Astrocyte (in vitro differentiated cells and primary cell): ENCODE measurements around the gene RGS8. TPM values are rescaled to one million over a fixed set of nuclear protein-coding genes. Genes with fewer than 3 reads are reported as not detected.

Experiments
- DNase-seq: peaks from one replicate; pipeline ENCODE4 v3.0.0-alpha.2; 2010; ENCODE audit warnings: low read depth
- FAIRE-seq: peaks from 2 replicates; lab custom pipeline; 2011; peaks lifted over from hg19 to GRCh38; lab: Jason Lieb, UNC
- H2AFZ ChIP-seq: 2 replicates; pipeline ENCODE4 v1.6.0; 2012; ENCODE audit warnings: low read depth, low read length, inconsistent platforms
- H3K27ac ChIP-seq: 2 replicates; pipeline ENCODE4 v1.5.1; 2011; ENCODE audit warnings: low read depth, low read length, inconsistent platforms
- H3K27me3 ChIP-seq: 2 replicates; pipeline ENCODE4 v1.6.0; 2011; ENCODE audit warnings: low read length, inconsistent platforms; ENCODE audit not compliant: insufficient read depth
- H3K36me3 ChIP-seq: 2 replicates; pipeline ENCODE4 v1.5.1; 2011; ENCODE audit warnings: low read length, inconsistent platforms; ENCODE audit not compliant: insufficient read depth
- H3K4me1 ChIP-seq: 2 replicates; pipeline ENCODE4 v1.5.1; 2011; ENCODE audit warnings: low read length, inconsistent platforms; ENCODE audit not compliant: insufficient read depth
- H3K4me2 ChIP-seq: 2 replicates; pipeline ENCODE4 v1.6.0; 2012; ENCODE audit warnings: low read length, inconsistent platforms
- H3K4me3 ChIP-seq: 2 replicates; pipeline ENCODE4 v1.5.1; 2011; ENCODE audit warnings: low read depth, mild to moderate bottlenecking, low read length, inconsistent platforms; ENCODE audit not compliant: insufficient read depth
- H3K79me2 ChIP-seq: 2 replicates; pipeline ENCODE4 v1.6.0; 2012; ENCODE audit warnings: mild to moderate bottlenecking, low read length, inconsistent platforms; ENCODE audit not compliant: insufficient read depth
- H3K9ac ChIP-seq: 2 replicates; pipeline ENCODE4 v1.6.0; 2012; ENCODE audit warnings: mild to moderate bottlenecking, low read length, inconsistent platforms
- H3K9me3 ChIP-seq: 2 replicates; pipeline ENCODE4 v1.5.1; 2012; ENCODE audit warnings: low read depth, mild to moderate bottlenecking, low read length, inconsistent platforms; ENCODE audit not compliant: insufficient read depth
- H4K20me1 ChIP-seq: 2 replicates; pipeline ENCODE4 v1.6.0; 2012; ENCODE audit warnings: low read length, inconsistent platforms; ENCODE audit not compliant: insufficient read depth
- H3K27ac Mint-ChIP-seq: one replicate; pipeline ENCODE4 v1.8.0; 2021; ENCODE audit warnings: mild to moderate bottlenecking, mixed read lengths; ENCODE audit not compliant: unreplicated experiment
- H3K27me3 Mint-ChIP-seq: one replicate; pipeline ENCODE4 v1.8.0; 2021; ENCODE audit warnings: low read depth, mixed read lengths; ENCODE audit not compliant: unreplicated experiment
- H3K36me3 Mint-ChIP-seq: one replicate; pipeline ENCODE4 v1.8.0; 2021; ENCODE audit warnings: low read depth, mixed read lengths; ENCODE audit not compliant: unreplicated experiment
- H3K4me1 Mint-ChIP-seq: one replicate; pipeline ENCODE4 v1.8.0; 2021; ENCODE audit warnings: low read depth, mixed read lengths; ENCODE audit not compliant: unreplicated experiment
- H3K4me3 Mint-ChIP-seq: one replicate; pipeline ENCODE4 v1.8.0; 2021; ENCODE audit warnings: mild to moderate bottlenecking, moderate library complexity, mixed read lengths; ENCODE audit not compliant: unreplicated experiment
- H3K9me3 Mint-ChIP-seq: one replicate; pipeline ENCODE4 v1.8.0; 2021; ENCODE audit warnings: mild to moderate bottlenecking, mixed read lengths; ENCODE audit not compliant: unreplicated experiment
- EZH2 ChIP-seq: IDR thresholded peaks from 2 replicates; pipeline ENCODE4 v1.6.1; 2012; ENCODE audit warnings: mild to moderate bottlenecking, low read length, inconsistent platforms; ENCODE audit not compliant: insufficient read depth
- total RNA-seq: library from RNA; stranded (reverse); gene quantifications from 2 replicates; pipeline ENCODE4 v1.2.1, GENCODE V29; 2021
- TF ChIP-seq, protein P1 (sequence below): IDR thresholded peaks from 2 replicates; pipeline ENCODE4 v1.5.1; 2011; ENCODE audit warnings: low read depth, mild to moderate bottlenecking, inconsistent platforms, low read length, moderate library complexity; ENCODE audit not compliant: insufficient read depth

The RGS8 gene
- total RNA-seq, 1 donor from 2014 or later, result 0.09 TPM

DNA sequence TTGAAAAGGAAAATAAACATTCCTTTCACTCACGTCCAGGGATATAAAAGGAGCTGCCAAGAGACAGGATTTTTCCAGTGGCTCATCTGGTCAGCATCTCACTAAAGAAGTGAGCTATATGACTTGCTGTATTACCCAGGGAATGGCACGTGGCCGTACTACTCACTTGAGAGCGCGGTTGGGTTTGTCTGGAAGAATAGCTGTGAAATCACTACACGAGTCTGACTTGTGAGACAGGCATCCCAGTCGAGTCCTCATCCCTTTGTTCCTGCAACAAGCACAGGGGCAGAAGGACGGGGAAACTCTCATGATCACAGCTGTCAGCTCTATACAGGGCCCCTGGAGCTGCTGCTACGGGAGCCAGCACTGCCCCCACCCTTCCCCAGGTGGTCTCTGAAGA lies 17.7 kb downstream of the RGS8 start:
- H3K36me3 Mint-ChIP-seq, result no peaks in the 10 kb centered on the region

DNA sequence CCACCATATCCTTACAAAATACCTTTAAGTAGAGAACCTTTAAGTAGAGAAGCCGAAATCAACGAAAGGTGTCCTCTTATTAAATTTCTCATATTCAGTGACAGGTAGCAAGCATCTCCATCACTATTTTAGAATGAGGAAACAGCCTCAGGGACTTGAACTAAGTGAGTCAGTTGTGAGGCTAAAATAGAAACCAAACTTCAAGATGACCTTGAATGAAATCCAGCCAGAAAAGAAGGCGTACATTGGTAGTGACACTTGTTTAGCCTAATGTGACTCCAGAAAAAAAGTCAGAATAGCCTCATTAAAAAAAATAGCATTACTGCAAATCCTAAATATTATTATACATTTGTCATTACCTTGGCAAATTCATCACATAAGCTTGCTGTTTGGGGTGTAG lies 20.1 kb downstream of the RGS8 start:
- H2AFZ ChIP-seq, result no peak overlapping the region
- H3K4me1 Mint-ChIP-seq, result peaks cover 9% of the 10 kb centered on the region
- H3K79me2 ChIP-seq, result no peaks in the 10 kb centered on the region
- no peaks in the 10 kb centered on the region for H3K36me3 ChIP-seq
- no peak overlapping the region for H3K4me2 ChIP-seq
- peaks cover 5% of the 10 kb centered on the region for H3K27me3 ChIP-seq
- no peak overlapping the region for H3K9ac ChIP-seq
- TF ChIP-seq, protein P1, sequence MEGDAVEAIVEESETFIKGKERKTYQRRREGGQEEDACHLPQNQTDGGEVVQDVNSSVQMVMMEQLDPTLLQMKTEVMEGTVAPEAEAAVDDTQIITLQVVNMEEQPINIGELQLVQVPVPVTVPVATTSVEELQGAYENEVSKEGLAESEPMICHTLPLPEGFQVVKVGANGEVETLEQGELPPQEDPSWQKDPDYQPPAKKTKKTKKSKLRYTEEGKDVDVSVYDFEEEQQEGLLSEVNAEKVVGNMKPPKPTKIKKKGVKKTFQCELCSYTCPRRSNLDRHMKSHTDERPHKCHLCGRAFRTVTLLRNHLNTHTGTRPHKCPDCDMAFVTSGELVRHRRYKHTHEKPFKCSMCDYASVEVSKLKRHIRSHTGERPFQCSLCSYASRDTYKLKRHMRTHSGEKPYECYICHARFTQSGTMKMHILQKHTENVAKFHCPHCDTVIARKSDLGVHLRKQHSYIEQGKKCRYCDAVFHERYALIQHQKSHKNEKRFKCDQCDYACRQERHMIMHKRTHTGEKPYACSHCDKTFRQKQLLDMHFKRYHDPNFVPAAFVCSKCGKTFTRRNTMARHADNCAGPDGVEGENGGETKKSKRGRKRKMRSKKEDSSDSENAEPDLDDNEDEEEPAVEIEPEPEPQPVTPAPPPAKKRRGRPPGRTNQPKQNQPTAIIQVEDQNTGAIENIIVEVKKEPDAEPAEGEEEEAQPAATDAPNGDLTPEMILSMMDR, result no peak
- TF ChIP-seq EZH2, result no peak
- no peaks in the 10 kb centered on the region for H3K36me3 Mint-ChIP-seq
- no peaks in the 10 kb centered on the region for H3K4me1 ChIP-seq
- no peak overlapping the region for H3K4me3 ChIP-seq
- H3K27ac ChIP-seq, result no peak overlapping the region
- DNase-seq, result no peak
- no peak for FAIRE-seq
- no peaks in the 10 kb centered on the region for H4K20me1 ChIP-seq
- no peak overlapping the region for H3K4me3 Mint-ChIP-seq
- H3K27me3 Mint-ChIP-seq, result peaks cover 7% of the 10 kb centered on the region
- no peak overlapping the region for H3K27ac Mint-ChIP-seq
- H3K9me3 Mint-ChIP-seq, result no peaks in the 10 kb centered on the region
- H3K9me3 ChIP-seq, result no peaks in the 10 kb centered on the region

More for the DNA sequence above, 17.7 kb downstream of the RGS8 start:
- peaks cover 15% of the 10 kb centered on the region for H3K27me3 Mint-ChIP-seq
- Histone ChIP-seq H3K36me3 (no peaks in the 10 kb centered on the region), H3K4me3 (no peak overlapping the region), H4K20me1 (no peaks in the 10 kb centered on the region), H3K9ac (no peak overlapping the region), H2AFZ (no peak overlapping the region), H3K79me2 (no peaks in the 10 kb centered on the region), H3K4me1 (no peaks in the 10 kb centered on the region), H3K27me3 (no peaks in the 10 kb centered on the region), H3K9me3 (no peaks in the 10 kb centered on the region), H3K27ac (no peak overlapping the region), H3K4me2 (no peak overlapping the region)
- H3K27ac Mint-ChIP-seq, result no peak overlapping the region
- FAIRE-seq (no peak), DNase-seq (peak; percentile 25)
- no peak overlapping the region for H3K4me3 Mint-ChIP-seq
- H3K4me1 Mint-ChIP-seq, result peaks cover 9% of the 10 kb centered on the region
- TF ChIP-seq, protein P1, result no peak
- no peak for TF ChIP-seq EZH2
- H3K9me3 Mint-ChIP-seq, result no peaks in the 10 kb centered on the region

DNA sequence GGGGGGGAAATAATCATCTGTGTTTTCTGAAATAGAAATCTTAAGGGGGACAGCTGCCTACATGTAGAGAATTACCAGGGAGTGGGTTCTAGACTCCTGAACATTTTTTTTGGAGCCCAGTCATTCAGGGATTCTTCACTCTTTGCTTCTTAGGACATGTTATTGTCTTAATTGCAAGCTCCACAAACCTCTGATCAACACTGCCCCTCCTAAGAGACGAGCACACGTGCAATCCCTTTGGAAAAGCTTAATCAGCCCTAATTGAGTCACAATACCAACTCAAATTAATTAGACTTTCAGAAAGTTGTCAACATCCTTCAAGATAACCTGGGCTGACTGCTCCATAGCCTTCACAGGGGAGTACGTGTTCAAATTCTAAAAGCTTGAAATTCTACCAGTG lies 21.4 kb downstream of the RGS8 start:
- H3K36me3 ChIP-seq, result no peaks in the 10 kb centered on the region
- H3K27ac Mint-ChIP-seq, result no peak overlapping the region
- no peak overlapping the region for H3K4me2 ChIP-seq
- H3K4me3 Mint-ChIP-seq, result no peak overlapping the region
- FAIRE-seq (no peak), DNase-seq (no peak)
- no peaks in the 10 kb centered on the region for H4K20me1 ChIP-seq
- H3K79me2 ChIP-seq, result no peaks in the 10 kb centered on the region
- H3K4me1 ChIP-seq, result no peaks in the 10 kb centered on the region
- H3K27me3 Mint-ChIP-seq, result peaks cover 7% of the 10 kb centered on the region
- peaks cover 7% of the 10 kb centered on the region for H3K4me1 Mint-ChIP-seq
- no peaks in the 10 kb centered on the region for H3K36me3 Mint-ChIP-seq
- no peaks in the 10 kb centered on the region for H3K9me3 ChIP-seq
- H3K9ac ChIP-seq, result no peak overlapping the region
- TF ChIP-seq, protein P1, result no peak
- no peak for TF ChIP-seq EZH2
- no peak overlapping the region for H3K4me3 ChIP-seq
- no peak overlapping the region for H3K27ac ChIP-seq
- H3K27me3 ChIP-seq, result peaks cover 5% of the 10 kb centered on the region
- H2AFZ ChIP-seq, result no peak overlapping the region
- no peaks in the 10 kb centered on the region for H3K9me3 Mint-ChIP-seq
